Dendritic cell treated with granulocyte-macrophage colony-stimulating factor and Interleukin-4, amounts not matched to agents 40 ng/mL and 50 ng/mL, for 4 days (primary cell): ENCODE measurements around the gene YWHAH.

ENCODE experiments used
- H3K27ac Mint-ChIP-seq: one replicate; pipeline ENCODE4 v1.8.0; 2022; ENCODE audit warnings: mild to moderate bottlenecking, mixed read lengths
- H3K27me3 Mint-ChIP-seq: one replicate; pipeline ENCODE4 v1.8.0; 2022; ENCODE audit warnings: mild to moderate bottlenecking, mixed read lengths
- H3K36me3 Mint-ChIP-seq: one replicate; pipeline ENCODE4 v1.8.0; 2022; ENCODE audit warnings: low read depth, mixed read lengths
- H3K4me1 Mint-ChIP-seq: one replicate; pipeline ENCODE4 v1.8.0; 2022; ENCODE audit warnings: low read depth, mixed read lengths
- H3K4me3 Mint-ChIP-seq: one replicate; pipeline ENCODE4 v1.8.0; 2022; ENCODE audit warnings: mild to moderate bottlenecking, moderate library complexity, mixed read lengths
- H3K9me3 Mint-ChIP-seq: one replicate; pipeline ENCODE4 v1.8.0; 2022; ENCODE audit warnings: mixed read lengths
- intact Hi-C: fragments of 100-400 bp; cut with micrococcal nuclease; formaldehyde crosslinking; loops from one replicate; pipeline ENCODE4 v1.15.0; 2022

Gene YWHAH

GRCh38 chr22:31929167-31929930 lies 15.0 kb upstream of the YWHAH start:
- Mint-ChIP-seq H3K4me3 (no peak overlapping the region), H3K9me3 (no peaks in the 10 kb centered on the region), H3K27ac (peak overlapping the region; percentile 24), H3K4me1 (peaks cover 57% of the 10 kb centered on the region), H3K36me3 (no peaks in the 10 kb centered on the region), H3K27me3 (peaks cover 9% of the 10 kb centered on the region)
- intact Hi-C loops, result no loop called here

- intact Hi-C loops, result no loop called here
- Mint-ChIP-seq H3K27ac (peak overlapping the region; percentile 53), H3K9me3 (no peaks in the 10 kb centered on the region), H3K27me3 (peaks cover 11% of the 10 kb centered on the region), H3K4me1 (peaks cover 62% of the 10 kb centered on the region), H3K4me3 (no peak overlapping the region), H3K36me3 (no peaks in the 10 kb centered on the region)
Observed at GRCh38 chr22:31932863-31933262, 11.5 kb upstream of the YWHAH start.

GRCh38 chr22:31933406-31933805 lies 10.9 kb upstream of the YWHAH start:
- Mint-ChIP-seq H3K27ac (peak overlapping the region; percentile 53), H3K27me3 (peaks cover 9% of the 10 kb centered on the region), H3K4me1 (peaks cover 62% of the 10 kb centered on the region), H3K9me3 (no peaks in the 10 kb centered on the region), H3K4me3 (no peak overlapping the region), H3K36me3 (no peaks in the 10 kb centered on the region)
- intact Hi-C loops, result no loop called here

GRCh38 chr22:31933816-31934482 lies 10.4 kb upstream of the YWHAH start:
- no peaks in the 10 kb centered on the region for H3K9me3 Mint-ChIP-seq
- peaks cover 59% of the 10 kb centered on the region for H3K4me1 Mint-ChIP-seq
- peaks cover 7% of the 10 kb centered on the region for H3K27me3 Mint-ChIP-seq
- H3K4me3 Mint-ChIP-seq, result no peak overlapping the region
- intact Hi-C loops, result no loop called here
- H3K27ac Mint-ChIP-seq, result no peak overlapping the region
- no peaks in the 10 kb centered on the region for H3K36me3 Mint-ChIP-seq

- H3K9me3 Mint-ChIP-seq, result no peaks in the 10 kb centered on the region
- peaks cover 6% of the 10 kb centered on the region for H3K27me3 Mint-ChIP-seq
- no peaks in the 10 kb centered on the region for H3K36me3 Mint-ChIP-seq
- H3K4me3 Mint-ChIP-seq, result no peak overlapping the region
- peaks cover 48% of the 10 kb centered on the region for H3K4me1 Mint-ChIP-seq
- intact Hi-C loops, result no loop called here
- peak overlapping the region; percentile 21 for H3K27ac Mint-ChIP-seq
Observed at GRCh38 chr22:31935961-31936635, 8.2 kb upstream of the YWHAH start.

GRCh38 chr22:31937341-31937740 lies 7.0 kb upstream of the YWHAH start:
- Mint-ChIP-seq H3K36me3 (no peaks in the 10 kb centered on the region), H3K27ac (peak overlapping the region; percentile 19), H3K27me3 (peaks cover 4% of the 10 kb centered on the region), H3K9me3 (no peaks in the 10 kb centered on the region), H3K4me1 (peaks cover 47% of the 10 kb centered on the region), H3K4me3 (no peak overlapping the region)
- intact Hi-C loops, result no loop called here

GRCh38 chr22:31938296-31938695 lies 6.0 kb upstream of the YWHAH start:
- Mint-ChIP-seq H3K4me3 (no peak overlapping the region), H3K4me1 (peaks cover 48% of the 10 kb centered on the region), H3K27ac (no peak overlapping the region), H3K27me3 (peaks cover 2% of the 10 kb centered on the region), H3K9me3 (no peaks in the 10 kb centered on the region), H3K36me3 (no peaks in the 10 kb centered on the region)
- intact Hi-C loops, result no loop called here

- H3K9me3 Mint-ChIP-seq, result no peaks in the 10 kb centered on the region
- peaks cover 2% of the 10 kb centered on the region for H3K27me3 Mint-ChIP-seq
- H3K4me3 Mint-ChIP-seq, result no peak overlapping the region
- no peaks in the 10 kb centered on the region for H3K36me3 Mint-ChIP-seq
- intact Hi-C loops, result no loop called here
- H3K27ac Mint-ChIP-seq, result peak overlapping the region; percentile 53
- peaks cover 44% of the 10 kb centered on the region for H3K4me1 Mint-ChIP-seq
Observed at GRCh38 chr22:31940506-31940905, 3.8 kb upstream of the YWHAH start.

- Mint-ChIP-seq H3K4me1 (peaks cover 33% of the 10 kb centered on the region), H3K36me3 (no peaks in the 10 kb centered on the region), H3K4me3 (no peak overlapping the region), H3K27ac (peak overlapping the region; percentile 6), H3K9me3 (no peaks in the 10 kb centered on the region), H3K27me3 (no peaks in the 10 kb centered on the region)
- intact Hi-C loops, result no loop called here
Observed at GRCh38 chr22:31942091-31942490, 2.2 kb upstream of the YWHAH start.

- Mint-ChIP-seq H3K9me3 (no peaks in the 10 kb centered on the region), H3K27me3 (no peaks in the 10 kb centered on the region), H3K36me3 (peaks cover 13% of the 10 kb centered on the region), H3K4me3 (no peak overlapping the region), H3K27ac (no peak overlapping the region), H3K4me1 (peaks cover 38% of the 10 kb centered on the region)
- intact Hi-C loops, result no loop called here
Observed at GRCh38 chr22:31943206-31943977, 943 bp upstream of the YWHAH start.

- H3K9me3 Mint-ChIP-seq, result no peaks in the 10 kb centered on the region
- intact Hi-C loops, result loop anchor here (5.0 kb wide), 4 partner anchors 43 to 278 kb away; no protein-coding TSS in a partner anchor
Observed at GRCh38 chr22:31944700-31945442, 536 bp downstream of the YWHAH start.

GRCh38 chr22:31945443-31945855 lies 1.1 kb downstream of the YWHAH start:
- peaks cover 31% of the 10 kb centered on the region for H3K36me3 Mint-ChIP-seq
- no peaks in the 10 kb centered on the region for H3K9me3 Mint-ChIP-seq
- H3K4me1 Mint-ChIP-seq, result peaks cover 44% of the 10 kb centered on the region
- no peak overlapping the region for H3K27ac Mint-ChIP-seq
- H3K27me3 Mint-ChIP-seq, result no peaks in the 10 kb centered on the region
- no peak overlapping the region for H3K4me3 Mint-ChIP-seq
- intact Hi-C loops, result loop anchor here (5.0 kb wide), 4 partner anchors 43 to 278 kb away; no protein-coding TSS in a partner anchor

More at GRCh38 chr22:31944700-31945442, 536 bp downstream of the YWHAH start:
- H3K27ac Mint-ChIP-seq, result no peak overlapping the region
- no peak overlapping the region for H3K4me3 Mint-ChIP-seq
- peaks cover 25% of the 10 kb centered on the region for H3K36me3 Mint-ChIP-seq
- peaks cover 39% of the 10 kb centered on the region for H3K4me1 Mint-ChIP-seq
- H3K27me3 Mint-ChIP-seq, result no peaks in the 10 kb centered on the region
